Measurements from ENCODE around the gene TMBIM4. TPM values are rescaled to one million over a fixed set of nuclear protein-coding genes. Genes with fewer than 3 reads are reported as not detected.

TMBIM4 gene
- total and polyA plus RNA-seq, 10 of the 15 experiments (the other 5 are each of a cell fraction or from before 2014, with no cell fraction given): 38.8 to 341 (median 82.8) TPM

DNA sequence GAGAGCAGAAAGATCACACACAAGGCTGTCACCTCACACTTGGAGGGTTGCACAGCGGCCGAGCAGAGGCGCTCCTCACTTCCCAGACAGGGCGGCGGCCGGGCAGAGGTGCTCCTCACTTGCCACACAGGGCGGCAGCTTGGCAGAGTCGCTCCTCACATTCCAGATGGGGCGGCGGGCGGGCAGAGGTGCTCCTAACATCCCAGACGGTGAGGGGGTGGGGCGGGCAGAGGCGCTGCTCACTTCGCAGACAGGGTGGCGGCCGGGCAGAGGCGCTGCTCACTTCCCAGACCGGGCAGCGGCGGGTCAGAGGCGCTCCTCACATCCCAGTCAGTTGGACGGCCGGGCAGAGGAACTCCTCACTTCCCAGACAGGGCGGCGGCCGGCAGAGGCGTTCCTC is 9.1 kb downstream of the TMBIM4 start:
- ChIA-PET SMC1A (ENCODE audit: uncharacterized antibody, unreplicated experiment) (interaction anchor here (0.8 kb wide), 1 partner anchor 8 kb away, joined by 3 read pairs; no protein-coding TSS in a partner anchor), CTCF (no interaction called here), POLR2A (no interaction called here), RAD21 (ENCODE audit: unreplicated experiment) (no interaction called here)
- H3K79me2 ChIP-seq (ENCODE audit: control insufficient read depth, insufficient read depth, low read length): peaks cover 23% of the 10 kb centered on the region
- H3K9ac ChIP-seq (ENCODE audit: control insufficient read depth, insufficient read depth, low read length): no peak overlapping the region
- H2AFZ ChIP-seq (ENCODE audit: control insufficient read depth, low read depth, low read length): no peak overlapping the region
- H3K4me2 ChIP-seq (ENCODE audit: control insufficient read depth, insufficient read depth): no peak overlapping the region
- BruUV-seq (replicated peaks): no TSS peak
- intact Hi-C loops (cut with micrococcal nuclease; ENCODE audit: unreplicated experiment) (loop anchor here (10.0 kb wide), 1 partner anchor 1756 kb away; the partner anchor contains the start of gene XPOT), in situ Hi-C loops (cut with MboI) (no loop called here)
- ATAC-seq (no peak), DNase-seq (ENCODE audit: low read depth, low spot score) (no peak), FAIRE-seq (no peak)
- WGBS (ENCODE audit: insufficient coverage, insufficient replicate concordance, low lambda C conversion rate, missing lambda C conversion rate): 99% methylated on average over 20 of the region's 28 CpGs
- peaks cover 11% of the 10 kb centered on the region for H3K9me3 ChIP-seq (replicated peaks; ENCODE audit: control insufficient read depth, insufficient read depth, low read length)
- no peaks in the 10 kb centered on the region; a peak in 4 of 4 replicates for H3K36me3 ChIP-seq (ENCODE audit: control insufficient read depth in 2 of 2, insufficient read depth in 2 of 2, low read length in 1 of 2)
- TF ChIP-seq FOS (IDR thresholded peaks at IDR 0.05; ENCODE audit: borderline replicate concordance, extremely low read depth, insufficient read length) (no peak), SUZ12 (IDR thresholded peaks at IDR 0.05; ENCODE audit: unreplicated experiment) (no peak), CHD4 (IDR thresholded peaks at IDR 0.05) (no peak), PAX8 (IDR thresholded peaks at IDR 0.05) (no peak), CBFB (IDR thresholded peaks at IDR 0.05; ENCODE audit: low read depth) (no peak), RAD21 (IDR thresholded peaks at IDR 0.05; ENCODE audit: insufficient read depth, low read depth, low read length) (no peak), EZH2 (IDR thresholded peaks at IDR 0.05; ENCODE audit: borderline replicate concordance, control insufficient read depth, low read depth, low read length) (no peak), SRF (IDR thresholded peaks at IDR 0.05; ENCODE audit: low read depth in 2 of 2, low read length in 2 of 2) (no peak), POLR2AphosphoS2 (IDR thresholded peaks at IDR 0.05; ENCODE audit: low read depth, low read length) (no peak)
- TF ChIP-seq, protein P1, sequence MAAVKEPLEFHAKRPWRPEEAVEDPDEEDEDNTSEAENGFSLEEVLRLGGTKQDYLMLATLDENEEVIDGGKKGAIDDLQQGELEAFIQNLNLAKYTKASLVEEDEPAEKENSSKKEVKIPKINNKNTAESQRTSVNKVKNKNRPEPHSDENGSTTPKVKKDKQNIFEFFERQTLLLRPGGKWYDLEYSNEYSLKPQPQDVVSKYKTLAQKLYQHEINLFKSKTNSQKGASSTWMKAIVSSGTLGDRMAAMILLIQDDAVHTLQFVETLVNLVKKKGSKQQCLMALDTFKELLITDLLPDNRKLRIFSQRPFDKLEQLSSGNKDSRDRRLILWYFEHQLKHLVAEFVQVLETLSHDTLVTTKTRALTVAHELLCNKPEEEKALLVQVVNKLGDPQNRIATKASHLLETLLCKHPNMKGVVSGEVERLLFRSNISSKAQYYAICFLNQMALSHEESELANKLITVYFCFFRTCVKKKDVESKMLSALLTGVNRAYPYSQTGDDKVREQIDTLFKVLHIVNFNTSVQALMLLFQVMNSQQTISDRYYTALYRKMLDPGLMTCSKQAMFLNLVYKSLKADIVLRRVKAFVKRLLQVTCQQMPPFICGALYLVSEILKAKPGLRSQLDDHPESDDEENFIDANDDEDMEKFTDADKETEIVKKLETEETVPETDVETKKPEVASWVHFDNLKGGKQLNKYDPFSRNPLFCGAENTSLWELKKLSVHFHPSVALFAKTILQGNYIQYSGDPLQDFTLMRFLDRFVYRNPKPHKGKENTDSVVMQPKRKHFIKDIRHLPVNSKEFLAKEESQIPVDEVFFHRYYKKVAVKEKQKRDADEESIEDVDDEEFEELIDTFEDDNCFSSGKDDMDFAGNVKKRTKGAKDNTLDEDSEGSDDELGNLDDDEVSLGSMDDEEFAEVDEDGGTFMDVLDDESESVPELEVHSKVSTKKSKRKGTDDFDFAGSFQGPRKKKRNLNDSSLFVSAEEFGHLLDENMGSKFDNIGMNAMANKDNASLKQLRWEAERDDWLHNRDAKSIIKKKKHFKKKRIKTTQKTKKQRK (IDR thresholded peaks at IDR 0.05; ENCODE audit: low read depth, low read length): no peak
- TF ChIP-seq, protein P2, sequence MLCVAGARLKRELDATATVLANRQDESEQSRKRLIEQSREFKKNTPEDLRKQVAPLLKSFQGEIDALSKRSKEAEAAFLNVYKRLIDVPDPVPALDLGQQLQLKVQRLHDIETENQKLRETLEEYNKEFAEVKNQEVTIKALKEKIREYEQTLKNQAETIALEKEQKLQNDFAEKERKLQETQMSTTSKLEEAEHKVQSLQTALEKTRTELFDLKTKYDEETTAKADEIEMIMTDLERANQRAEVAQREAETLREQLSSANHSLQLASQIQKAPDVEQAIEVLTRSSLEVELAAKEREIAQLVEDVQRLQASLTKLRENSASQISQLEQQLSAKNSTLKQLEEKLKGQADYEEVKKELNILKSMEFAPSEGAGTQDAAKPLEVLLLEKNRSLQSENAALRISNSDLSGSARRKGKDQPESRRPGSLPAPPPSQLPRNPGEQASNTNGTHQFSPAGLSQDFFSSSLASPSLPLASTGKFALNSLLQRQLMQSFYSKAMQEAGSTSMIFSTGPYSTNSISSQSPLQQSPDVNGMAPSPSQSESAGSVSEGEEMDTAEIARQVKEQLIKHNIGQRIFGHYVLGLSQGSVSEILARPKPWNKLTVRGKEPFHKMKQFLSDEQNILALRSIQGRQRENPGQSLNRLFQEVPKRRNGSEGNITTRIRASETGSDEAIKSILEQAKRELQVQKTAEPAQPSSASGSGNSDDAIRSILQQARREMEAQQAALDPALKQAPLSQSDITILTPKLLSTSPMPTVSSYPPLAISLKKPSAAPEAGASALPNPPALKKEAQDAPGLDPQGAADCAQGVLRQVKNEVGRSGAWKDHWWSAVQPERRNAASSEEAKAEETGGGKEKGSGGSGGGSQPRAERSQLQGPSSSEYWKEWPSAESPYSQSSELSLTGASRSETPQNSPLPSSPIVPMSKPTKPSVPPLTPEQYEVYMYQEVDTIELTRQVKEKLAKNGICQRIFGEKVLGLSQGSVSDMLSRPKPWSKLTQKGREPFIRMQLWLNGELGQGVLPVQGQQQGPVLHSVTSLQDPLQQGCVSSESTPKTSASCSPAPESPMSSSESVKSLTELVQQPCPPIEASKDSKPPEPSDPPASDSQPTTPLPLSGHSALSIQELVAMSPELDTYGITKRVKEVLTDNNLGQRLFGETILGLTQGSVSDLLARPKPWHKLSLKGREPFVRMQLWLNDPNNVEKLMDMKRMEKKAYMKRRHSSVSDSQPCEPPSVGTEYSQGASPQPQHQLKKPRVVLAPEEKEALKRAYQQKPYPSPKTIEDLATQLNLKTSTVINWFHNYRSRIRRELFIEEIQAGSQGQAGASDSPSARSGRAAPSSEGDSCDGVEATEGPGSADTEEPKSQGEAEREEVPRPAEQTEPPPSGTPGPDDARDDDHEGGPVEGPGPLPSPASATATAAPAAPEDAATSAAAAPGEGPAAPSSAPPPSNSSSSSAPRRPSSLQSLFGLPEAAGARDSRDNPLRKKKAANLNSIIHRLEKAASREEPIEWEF (IDR thresholded peaks at IDR 0.05; ENCODE audit: insufficient replicate concordance, low read depth, low read length): no peak
- no peak overlapping the region for H3K27ac ChIP-seq (ENCODE audit: control insufficient read depth, insufficient read depth)
- H4K20me1 ChIP-seq (ENCODE audit: control insufficient read depth, insufficient read depth): no peaks in the 10 kb centered on the region
- no peak overlapping the region for H3K4me3 ChIP-seq
- no peaks in the 10 kb centered on the region for H3K27me3 ChIP-seq (replicated peaks in 1 of 2; ENCODE audit: control insufficient read depth in 2 of 2, insufficient read depth in 2 of 2, low read length in 1 of 2)
- H3K4me1 ChIP-seq (ENCODE audit: control insufficient read depth, insufficient read depth, low read length): no peaks in the 10 kb centered on the region

All from GM12878 (cell line).